Measurements from ENCODE around the gene GPR63.

GPR63 gene

GRCh38 chr6:96821034-96821433, 16.2 kb downstream of the GPR63 start:
- H3K27ac ChIP-seq, result no peak overlapping the region
- no peak for TF ChIP-seq CTCF (conservative IDR thresholded peaks at IDR 0.05)

GRCh38 chr6:96816301-96816817, 20.9 kb downstream of the GPR63 start:
- no peak for TF ChIP-seq CTCF (conservative IDR thresholded peaks at IDR 0.05)
- no peak overlapping the region for H3K27ac ChIP-seq

GRCh38 chr6:96814625-96815024, 22.7 kb downstream of the GPR63 start:
- H3K27ac ChIP-seq, result no peak overlapping the region
- no peak for TF ChIP-seq CTCF (conservative IDR thresholded peaks at IDR 0.05)

- no peak overlapping the region for H3K27ac ChIP-seq
- no peak for TF ChIP-seq CTCF (conservative IDR thresholded peaks at IDR 0.05)
Measured at GRCh38 chr6:96812077-96812703, 25.1 kb downstream of the GPR63 start.

GRCh38 chr6:96811670-96812069, 25.6 kb downstream of the GPR63 start:
- no peak for TF ChIP-seq CTCF (conservative IDR thresholded peaks at IDR 0.05)
- H3K27ac ChIP-seq, result no peak overlapping the region

GRCh38 chr6:96811136-96811535, 26.1 kb downstream of the GPR63 start:
- H3K27ac ChIP-seq, result no peak overlapping the region

GRCh38 chr6:96809119-96809518, 28.2 kb downstream of the GPR63 start:
- no peak for TF ChIP-seq CTCF (conservative IDR thresholded peaks at IDR 0.05)
- no peak overlapping the region for H3K27ac ChIP-seq

More at GRCh38 chr6:96811136-96811535, 26.1 kb downstream of the GPR63 start:
- no peak for TF ChIP-seq CTCF (conservative IDR thresholded peaks at IDR 0.05)
